Activated CD4-positive, alpha-beta T cell treated with anti-CD3 and anti-CD28 coated beads, Interleukin-2, amount 10 ng/mL, durations not matched to agents 24 days and 14 days (primary cell): Measurements from ENCODE around the gene TBC1D28. TPM values are rescaled to one million over a fixed set of nuclear protein-coding genes. Genes with fewer than 3 reads are reported as not detected.
"Not testable (repeated sequence)": the region's sequence is repeated elsewhere in the genome, so short reads cannot be mapped to it uniquely, and the experiment has no call there.

Experiments used
- DNase-seq: peaks from one replicate; pipeline ENCODE4 v3.0.0; 2022
- H3K27ac Mint-ChIP-seq: one replicate; pipeline ENCODE4 v1.8.0; 2022; ENCODE audit warnings: mild to moderate bottlenecking, mixed read lengths
- H3K27me3 Mint-ChIP-seq: one replicate; pipeline ENCODE4 v1.8.0; 2022; ENCODE audit warnings: mixed read lengths
- H3K36me3 Mint-ChIP-seq: one replicate; pipeline ENCODE4 v1.8.0; 2022; ENCODE audit warnings: low read depth, mild to moderate bottlenecking, mixed read lengths
- H3K4me1 Mint-ChIP-seq: one replicate; pipeline ENCODE4 v1.8.0; 2021; ENCODE audit warnings: mixed read lengths
- H3K4me3 Mint-ChIP-seq: one replicate; pipeline ENCODE4 v1.8.0; 2022; ENCODE audit warnings: mild to moderate bottlenecking, moderate library complexity, mixed read lengths
- H3K9me3 Mint-ChIP-seq: one replicate; pipeline ENCODE4 v1.8.0; 2021; ENCODE audit warnings: mixed read lengths
- intact Hi-C: fragments of 100-400 bp; cut with micrococcal nuclease; formaldehyde crosslinking; loops from one replicate; pipeline ENCODE4 v1.15.1; 2023
- total RNA-seq: library from RNA; stranded (reverse); gene quantifications from 2 replicates; pipeline ENCODE4 v1.2.3, GENCODE V29; 2022

The TBC1D28 gene
- total RNA-seq = not detected in 2 replicates

DNA sequence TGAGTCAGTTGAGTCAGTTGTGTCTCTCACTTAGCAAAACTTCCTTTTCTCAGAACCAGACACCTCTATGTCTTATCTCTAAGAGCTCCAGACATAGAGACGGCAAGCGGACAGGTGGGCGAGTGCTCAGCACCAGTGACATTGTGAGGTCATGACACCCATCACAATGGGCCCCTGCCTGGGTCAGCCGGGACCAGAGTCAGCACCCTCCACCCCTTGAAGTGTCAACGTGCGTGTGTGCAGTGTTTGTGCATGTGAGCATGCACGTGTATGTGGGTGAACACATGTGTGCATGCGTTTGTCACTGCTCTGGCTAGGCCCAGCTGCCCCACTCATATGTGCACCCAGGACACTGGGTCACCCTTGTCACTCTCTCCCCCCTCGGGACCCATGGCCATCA lies at the start of gene TBC1D28:
TBC1D28 (minus strand) TSS at position 101 of the 400 bp plus-strand sequence. CDS start 3,039 bp downstream, outside the sequence.
- intact Hi-C loops, H3K9me3 Mint-ChIP-seq, H3K27me3 Mint-ChIP-seq, H3K36me3 Mint-ChIP-seq, DNase-seq, H3K27ac Mint-ChIP-seq, H3K4me1 Mint-ChIP-seq, H3K4me3 Mint-ChIP-seq: not testable (repeated sequence)

DNA sequence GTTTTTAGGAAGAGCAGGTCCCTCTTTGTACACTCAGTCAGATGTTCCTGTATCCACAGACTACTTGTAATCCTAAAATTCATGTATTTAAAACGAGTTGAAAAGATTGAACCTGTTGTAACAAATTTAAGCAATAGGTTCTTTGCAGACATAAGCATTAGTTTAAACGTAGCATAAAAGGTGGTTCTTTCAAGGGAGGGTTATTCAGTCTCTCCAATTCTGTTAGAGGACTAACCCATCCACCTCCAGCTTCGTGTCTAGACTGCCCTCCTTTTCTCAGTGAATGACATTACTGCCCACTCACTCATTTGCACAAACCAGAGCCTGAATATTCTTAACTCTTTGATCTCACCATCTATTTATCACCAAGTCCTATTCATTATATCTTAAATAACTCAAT lies 38.5 kb upstream of the TBC1D28 start:
- H3K36me3 Mint-ChIP-seq, H3K27ac Mint-ChIP-seq, DNase-seq, H3K27me3 Mint-ChIP-seq, H3K9me3 Mint-ChIP-seq, intact Hi-C loops, H3K4me1 Mint-ChIP-seq: not testable (repeated sequence)
- H3K4me3 Mint-ChIP-seq = peak overlapping the region; percentile 95

DNA sequence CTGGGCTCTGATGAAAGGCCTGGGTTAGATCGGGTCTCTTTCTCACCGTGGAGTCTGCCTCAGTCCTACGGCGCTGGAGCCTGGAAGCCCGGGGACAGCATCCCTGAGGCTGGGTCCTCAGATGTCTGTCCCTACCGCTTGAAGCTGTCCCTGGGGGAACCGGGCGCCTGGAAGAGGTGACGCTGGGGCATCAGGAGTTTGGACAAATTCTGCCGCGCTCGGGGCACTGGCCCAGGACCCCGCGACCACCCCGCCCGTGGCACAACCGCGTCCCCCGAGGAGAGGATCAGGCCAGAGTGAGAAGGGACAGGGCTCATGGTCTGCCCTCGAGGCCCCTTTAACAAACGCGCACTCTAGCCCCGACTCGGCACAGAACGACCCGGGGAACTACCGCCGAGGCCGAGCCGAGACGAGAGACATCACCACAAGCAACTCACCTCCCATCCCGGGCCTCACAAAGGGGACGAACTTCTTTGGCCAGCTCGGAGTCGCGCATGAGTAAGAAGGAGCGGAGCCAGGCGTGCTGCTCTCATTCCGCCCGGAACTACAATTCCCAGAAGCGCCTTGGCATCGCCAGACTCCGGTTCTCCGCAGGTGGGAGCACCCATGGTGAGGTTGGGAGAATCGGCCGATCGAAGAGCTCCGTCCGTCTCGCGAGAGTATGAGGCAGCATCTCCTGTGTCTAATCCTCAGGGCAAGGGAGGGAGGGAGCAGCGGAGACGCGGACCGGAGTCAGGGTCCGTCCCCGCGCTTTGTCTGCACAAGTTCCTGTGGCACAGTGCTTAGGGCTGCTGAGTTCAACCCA lies 37.8 kb upstream of the TBC1D28 start, which contains the start of gene FOXO3B:
FOXO3B (minus strand) TSS at position 548 of the 805 bp plus-strand sequence. CDS start 663 bp downstream, outside the sequence.
- H3K9me3 Mint-ChIP-seq, H3K4me1 Mint-ChIP-seq, H3K27me3 Mint-ChIP-seq, intact Hi-C loops: not testable (repeated sequence)
- H3K27ac Mint-ChIP-seq = peak within 1 kb of the TSS; percentile 84
- DNase-seq = peak; percentile 94
- H3K36me3 Mint-ChIP-seq = peaks cover 10% of the 10 kb centered on the region
- H3K4me3 Mint-ChIP-seq = peak within 1 kb of the TSS; percentile 95

DNA sequence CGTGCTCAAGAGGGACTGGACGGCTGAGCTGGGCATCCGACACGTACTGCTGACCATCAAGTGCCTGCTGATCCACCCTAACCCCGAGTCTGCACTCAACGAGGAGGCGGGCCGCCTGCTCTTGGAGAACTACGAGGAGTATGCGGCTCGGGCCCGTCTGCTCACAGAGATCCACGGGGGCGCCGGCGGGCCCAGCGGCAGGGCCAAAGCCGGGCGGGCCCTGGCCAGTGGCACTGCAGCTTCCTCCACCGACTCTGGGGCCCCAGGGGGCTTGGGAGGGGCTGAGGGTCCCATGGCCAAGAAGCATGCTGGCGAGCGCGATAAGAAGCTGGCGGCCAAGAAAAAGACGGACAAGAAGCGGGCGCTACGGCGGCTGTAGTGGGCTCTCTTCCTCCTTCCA lies 33.2 kb upstream of the TBC1D28 start:
- H3K36me3 Mint-ChIP-seq = peaks cover 24% of the 10 kb centered on the region
- H3K27me3 Mint-ChIP-seq, H3K9me3 Mint-ChIP-seq, H3K4me3 Mint-ChIP-seq, H3K27ac Mint-ChIP-seq, H3K4me1 Mint-ChIP-seq, DNase-seq, intact Hi-C loops: not testable (repeated sequence)

DNA sequence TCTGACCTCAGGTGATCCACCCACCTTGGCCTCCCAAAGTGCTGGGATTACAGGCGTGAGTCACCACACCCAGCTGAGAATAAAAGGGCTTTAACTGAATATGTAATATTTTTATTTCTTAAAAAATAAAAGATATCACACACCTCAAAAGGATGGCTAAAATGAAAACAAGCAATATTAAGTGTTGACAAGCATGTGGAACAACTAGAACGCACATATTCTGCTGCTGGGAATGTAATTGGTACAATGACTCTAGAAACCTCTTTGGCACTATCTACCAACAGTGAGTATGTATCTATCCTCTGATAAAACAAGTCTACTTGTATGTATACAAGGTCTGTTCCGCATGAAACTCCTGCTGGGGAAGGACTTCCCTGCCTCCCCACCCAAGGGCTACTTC lies 32.7 kb upstream of the TBC1D28 start:
- H3K4me3 Mint-ChIP-seq, H3K27ac Mint-ChIP-seq, H3K9me3 Mint-ChIP-seq, H3K4me1 Mint-ChIP-seq, DNase-seq, intact Hi-C loops, H3K27me3 Mint-ChIP-seq: not testable (repeated sequence)
- peaks cover 26% of the 10 kb centered on the region for H3K36me3 Mint-ChIP-seq

DNA sequence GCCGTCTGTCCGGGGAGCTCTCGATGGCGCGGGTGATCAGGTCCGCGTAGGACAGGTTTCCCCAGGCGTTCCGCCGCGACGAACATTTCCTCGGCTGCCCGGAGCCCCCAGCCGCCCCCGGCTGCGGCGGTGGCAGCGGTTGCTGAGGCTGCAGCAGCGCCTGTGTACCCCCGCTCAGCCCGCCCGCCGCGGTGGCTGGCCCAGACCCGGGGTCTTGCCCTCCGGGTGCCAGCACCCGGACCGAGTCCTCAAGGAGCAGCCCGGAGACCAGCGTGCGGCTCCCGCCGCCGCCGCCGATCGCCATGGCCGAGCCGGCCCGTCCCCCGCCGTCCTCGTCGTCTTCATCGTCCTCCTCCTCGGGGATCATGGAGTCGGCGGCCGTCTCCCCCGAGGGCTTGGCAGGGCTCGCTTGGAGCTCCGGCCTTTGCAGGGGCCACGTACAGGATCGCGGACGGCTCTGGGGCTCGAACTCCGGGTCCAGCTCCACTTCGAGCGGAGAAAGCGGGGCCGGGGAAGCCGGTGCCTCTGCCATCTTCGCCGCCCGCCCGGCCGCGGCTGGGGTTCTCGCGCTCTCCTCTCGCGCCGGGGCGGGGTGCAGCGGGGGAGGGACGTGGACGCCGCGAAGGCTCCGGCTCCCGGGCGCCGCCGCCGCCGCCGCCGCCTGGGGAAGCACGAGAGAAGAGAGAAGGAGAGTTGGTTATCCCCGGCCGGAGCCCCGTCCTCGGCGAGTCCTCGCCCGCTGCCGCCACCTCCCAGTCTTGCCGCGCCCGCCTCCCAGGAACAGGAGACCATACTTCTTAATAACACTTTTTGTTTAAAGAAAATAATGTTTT lies 28.4 kb upstream of the TBC1D28 start:
- H3K4me1 Mint-ChIP-seq, H3K27me3 Mint-ChIP-seq, DNase-seq, H3K27ac Mint-ChIP-seq, intact Hi-C loops, H3K9me3 Mint-ChIP-seq, H3K4me3 Mint-ChIP-seq: not testable (repeated sequence)
- peaks cover 50% of the 10 kb centered on the region for H3K36me3 Mint-ChIP-seq

DNA sequence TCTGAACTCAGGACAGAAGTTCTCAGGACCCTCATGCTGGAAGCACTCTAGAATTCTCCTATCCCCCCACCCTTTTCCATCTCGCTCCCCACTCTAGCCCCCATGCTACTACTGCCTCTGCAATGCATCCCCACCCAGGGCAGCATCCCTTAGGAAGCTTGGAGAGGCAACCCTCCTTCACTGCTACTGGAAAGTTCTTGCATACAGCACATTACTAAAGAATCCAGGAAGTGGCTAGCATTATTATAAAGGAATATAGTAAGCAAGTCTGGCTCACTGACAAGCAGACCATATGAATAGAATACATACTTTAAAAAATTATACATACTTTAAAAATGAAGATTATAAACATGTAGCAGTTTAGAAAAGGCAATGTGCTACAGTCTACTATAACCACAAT lies 24.4 kb upstream of the TBC1D28 start:
- H3K4me3 Mint-ChIP-seq, H3K4me1 Mint-ChIP-seq, DNase-seq, H3K9me3 Mint-ChIP-seq, H3K27ac Mint-ChIP-seq, intact Hi-C loops, H3K27me3 Mint-ChIP-seq: not testable (repeated sequence)
- H3K36me3 Mint-ChIP-seq = peaks cover 38% of the 10 kb centered on the region

DNA sequence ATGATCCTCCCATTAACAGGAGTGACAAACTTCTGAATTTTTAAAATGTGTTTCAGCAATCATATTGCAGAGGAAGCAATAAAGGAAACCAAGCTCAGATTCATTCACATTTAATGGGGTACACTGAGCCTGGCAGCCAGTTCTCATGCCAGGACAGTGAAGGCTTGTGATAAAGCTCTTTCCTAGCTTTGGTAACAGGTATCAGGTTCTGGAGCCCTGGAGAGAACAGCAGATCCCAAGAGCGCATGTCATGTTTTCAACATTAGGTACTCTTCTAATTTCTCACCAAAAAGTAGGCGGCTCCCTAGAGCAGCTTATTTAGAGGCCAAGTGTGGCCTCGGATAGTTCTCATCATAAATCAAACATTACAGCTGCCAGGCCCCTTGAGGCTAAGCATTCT lies 23.3 kb upstream of the TBC1D28 start:
- H3K4me1 Mint-ChIP-seq, H3K4me3 Mint-ChIP-seq, DNase-seq, H3K27me3 Mint-ChIP-seq, H3K27ac Mint-ChIP-seq, intact Hi-C loops: not testable (repeated sequence)
- H3K36me3 Mint-ChIP-seq = peaks cover 39% of the 10 kb centered on the region
- H3K9me3 Mint-ChIP-seq = peaks cover 14% of the 10 kb centered on the region

DNA sequence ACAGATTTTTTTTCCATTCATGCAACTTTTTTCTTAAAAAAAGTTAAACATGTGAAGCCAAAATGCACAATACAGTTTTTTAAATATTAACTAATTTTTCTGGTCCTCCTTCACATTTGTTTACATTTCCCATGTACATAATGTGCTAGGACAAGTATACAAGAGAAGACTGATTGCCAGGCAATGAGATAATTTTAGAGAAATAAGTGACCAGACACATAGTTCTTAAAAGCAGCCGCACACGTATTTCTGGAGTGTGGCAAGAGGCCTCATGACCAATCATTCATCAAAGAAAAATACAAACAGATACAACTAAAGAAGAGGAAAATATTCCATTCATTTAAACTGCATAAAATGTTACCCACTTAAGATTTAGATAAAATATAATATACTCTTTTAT lies 22.1 kb upstream of the TBC1D28 start:
- DNase-seq, intact Hi-C loops, H3K4me3 Mint-ChIP-seq, H3K4me1 Mint-ChIP-seq, H3K27me3 Mint-ChIP-seq, H3K27ac Mint-ChIP-seq: not testable (repeated sequence)
- H3K9me3 Mint-ChIP-seq = peaks cover 14% of the 10 kb centered on the region
- H3K36me3 Mint-ChIP-seq = peaks cover 34% of the 10 kb centered on the region

DNA sequence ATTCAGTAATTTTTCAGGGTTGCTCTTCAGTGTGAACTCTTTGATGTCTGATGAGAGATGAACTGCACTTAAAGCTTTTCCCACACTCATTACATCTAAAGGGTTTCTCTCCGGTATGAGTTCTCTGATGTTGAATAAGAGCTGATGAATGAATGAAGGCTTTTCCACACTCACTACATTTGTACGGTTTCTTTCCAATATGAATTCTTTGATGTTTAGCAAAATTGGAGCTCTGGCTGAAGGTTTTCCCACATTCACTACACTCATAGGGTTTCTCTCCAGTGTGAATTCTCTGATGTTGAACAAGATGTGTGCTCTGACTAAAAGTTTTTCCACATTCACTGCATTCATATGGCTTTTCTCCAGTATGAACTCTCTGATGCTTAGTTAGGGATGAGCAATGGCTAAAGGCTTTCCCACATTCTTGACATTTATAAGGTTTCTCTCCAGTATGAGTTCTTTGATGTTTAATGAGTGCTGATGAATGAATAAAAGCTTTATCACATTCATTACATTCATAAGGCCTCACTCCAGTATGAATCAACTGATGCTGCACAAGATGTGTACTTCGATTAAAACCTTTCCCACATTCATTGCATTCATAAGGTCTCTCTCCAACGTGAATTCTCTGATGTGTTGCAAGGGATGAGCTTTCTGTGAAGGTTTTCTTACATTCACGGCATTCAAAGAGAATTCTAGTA lies 17.9 kb upstream of the TBC1D28 start:
- H3K9me3 Mint-ChIP-seq, intact Hi-C loops, H3K27ac Mint-ChIP-seq, H3K4me3 Mint-ChIP-seq, DNase-seq, H3K4me1 Mint-ChIP-seq, H3K27me3 Mint-ChIP-seq, H3K36me3 Mint-ChIP-seq: not testable (repeated sequence)

DNA sequence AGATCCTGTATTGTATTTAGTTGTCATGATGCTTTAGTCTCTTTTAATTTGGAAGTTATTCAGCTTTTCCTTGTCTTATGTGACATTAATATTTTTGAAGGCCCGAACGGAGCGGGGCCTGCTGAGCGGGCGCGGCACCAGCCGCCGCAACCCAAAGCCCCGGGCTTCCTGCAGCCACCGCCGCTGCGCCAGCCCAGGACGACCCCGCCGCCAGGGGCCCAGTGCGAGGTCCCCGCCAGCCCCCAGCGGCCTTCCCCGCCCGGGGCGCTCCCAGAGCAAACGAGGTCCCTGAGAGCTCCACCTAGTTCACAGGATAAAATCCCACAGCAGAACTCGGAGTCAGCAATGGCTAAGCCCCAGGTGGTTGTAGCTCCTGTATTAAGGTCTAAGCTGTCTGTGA lies 5.9 kb upstream of the TBC1D28 start:
- H3K4me1 Mint-ChIP-seq, intact Hi-C loops, DNase-seq, H3K27me3 Mint-ChIP-seq, H3K27ac Mint-ChIP-seq, H3K36me3 Mint-ChIP-seq, H3K4me3 Mint-ChIP-seq, H3K9me3 Mint-ChIP-seq: not testable (repeated sequence)

DNA sequence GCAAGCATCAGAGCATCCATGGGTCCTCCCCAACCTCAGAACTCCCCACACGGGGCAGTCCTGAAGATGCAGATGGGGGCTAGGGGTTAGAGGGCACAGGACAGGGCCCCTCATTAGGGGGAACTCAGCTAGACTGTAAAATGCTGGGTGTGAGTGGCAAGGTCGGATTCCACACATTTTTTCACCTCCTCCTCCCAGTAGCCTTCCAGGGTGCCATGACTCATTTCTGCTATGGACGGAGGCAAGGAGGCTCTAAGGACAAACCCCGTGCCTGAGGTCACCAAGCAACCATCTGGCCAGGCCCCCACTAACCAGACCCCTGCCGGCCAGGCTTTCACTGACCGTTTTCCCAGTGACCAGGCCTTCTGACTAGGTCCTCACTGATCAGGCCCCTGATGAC lies 1.1 kb downstream of the TBC1D28 start:
- DNase-seq, intact Hi-C loops, H3K27ac Mint-ChIP-seq, H3K27me3 Mint-ChIP-seq, H3K4me3 Mint-ChIP-seq, H3K4me1 Mint-ChIP-seq, H3K9me3 Mint-ChIP-seq, H3K36me3 Mint-ChIP-seq: not testable (repeated sequence)

DNA sequence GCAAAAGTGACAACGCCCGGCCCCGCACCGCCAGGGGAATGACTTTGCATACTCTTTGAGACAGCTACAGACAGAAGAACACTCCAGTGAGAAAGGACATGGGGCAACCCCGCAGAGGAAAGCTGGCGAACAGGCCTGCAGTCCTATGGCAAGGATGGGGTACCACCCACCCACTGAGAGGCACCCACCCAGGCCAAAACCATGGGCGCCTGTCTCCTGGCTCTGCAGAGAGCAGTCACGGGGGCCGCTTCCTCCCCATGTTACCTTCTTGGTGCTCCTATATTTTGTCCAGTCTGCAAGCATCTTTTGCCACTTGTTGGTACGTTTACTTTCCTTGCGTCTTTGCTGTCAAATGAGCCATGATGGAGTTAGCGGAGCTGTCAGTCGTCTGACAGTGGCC lies 5.8 kb downstream of the TBC1D28 start:
- H3K4me1 Mint-ChIP-seq, H3K27ac Mint-ChIP-seq, H3K9me3 Mint-ChIP-seq, H3K4me3 Mint-ChIP-seq, intact Hi-C loops, DNase-seq, H3K36me3 Mint-ChIP-seq: not testable (repeated sequence)
- peaks cover 15% of the 10 kb centered on the region for H3K27me3 Mint-ChIP-seq

DNA sequence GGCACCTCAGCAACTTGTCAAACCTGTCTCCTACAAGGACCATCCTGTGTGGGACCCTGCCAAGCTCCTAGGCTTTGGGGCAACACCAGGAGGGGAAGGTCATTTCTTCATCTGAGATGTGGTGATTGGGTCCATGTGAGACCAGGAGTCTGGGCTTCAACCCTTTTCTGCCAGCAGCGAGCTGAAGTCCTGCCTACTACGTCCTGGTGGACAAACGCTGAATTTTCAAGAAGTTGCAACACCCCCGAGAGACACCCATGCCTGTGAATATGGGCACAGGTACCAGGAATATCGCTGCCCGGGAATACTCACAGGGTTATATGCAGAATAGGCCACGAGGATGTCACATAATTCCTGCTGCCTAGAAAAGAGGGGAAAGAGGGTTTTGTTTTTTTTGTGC lies 8.0 kb downstream of the TBC1D28 start:
- H3K4me3 Mint-ChIP-seq, H3K4me1 Mint-ChIP-seq, intact Hi-C loops, H3K9me3 Mint-ChIP-seq, H3K36me3 Mint-ChIP-seq, H3K27ac Mint-ChIP-seq: not testable (repeated sequence)
- peak; percentile 56 for DNase-seq
- peaks cover 15% of the 10 kb centered on the region for H3K27me3 Mint-ChIP-seq
